SK-N-SH (cell line): ENCODE data around the gene HEXIM1. TPM values are rescaled to one million over a fixed set of nuclear protein-coding genes. Genes with fewer than 3 reads are reported as not detected.

Source experiments
- CTCF ChIA-PET: fragments of 300-600, 350-600 bp; formaldehyde crosslinking; extraction: SDS; loops from one replicate; lab custom pipeline; 2021; lab: Yijun Ruan, JAX
- POLR2A ChIA-PET: fragments of 350-600 bp; sonication (Branson Sonifier 250); formaldehyde crosslinking; extraction: SDS; loops from one replicate; lab custom pipeline; 2020; ENCODE audit warnings: antibody characterized with exemption, inconsistent platforms; lab: Yijun Ruan, JAX
- DNase-seq: peaks from one replicate; pipeline ENCODE4 v3.0.0; 2012
- H2AFZ ChIP-seq: fragments of 200-600 bp; sonication (generic); 2 replicates; pipeline ENCODE4 v1.8.1; 2016; ENCODE audit warnings: antibody characterized with exemption, mild to moderate bottlenecking, low read depth
- H3F3A ChIP-seq: fragments of 200-600 bp; sonication (generic); replicated peaks from 2 replicates; pipeline ENCODE3; 2016; ENCODE audit warnings: antibody characterized with exemption, mild to moderate bottlenecking; ENCODE audit not compliant: insufficient read depth
- H3K27ac ChIP-seq, 2 experiments: fragments of 200-500 bp in 1 of 2; fragments of 200-600 bp in 1 of 2; sonication (Bioruptor generic) in 1 of 2; sonication (generic), shearing (Covaris generic) in 1 of 2; 2 replicates each; pipeline versions ENCODE4 v1.5.1 to v1.6.1; 2014 to 2016; ENCODE audit warnings: low read depth in 2 of 2, inconsistent platforms in 1 of 2, low read length in 1 of 2, mild to moderate bottlenecking in 1 of 2, mixed read lengths in 1 of 2
- H3K27me3 ChIP-seq: fragments of 200-600 bp; sonication (generic), shearing (Covaris generic); 2 replicates; pipeline ENCODE4 v1.6.1; 2016; ENCODE audit warnings: mixed run types; ENCODE audit not compliant: insufficient read depth
- H3K36me3 ChIP-seq, 2 experiments: fragments of 200-500 bp in 1 of 2; fragments of 200-600 bp in 1 of 2; sonication (Bioruptor generic) in 1 of 2; sonication (generic) in 1 of 2; replicated peaks in 1 of 2; 2 replicates each; pipeline versions ENCODE3 to v1.5.1; 2014 to 2016; ENCODE audit warnings: low read length in 1 of 2, mild to moderate bottlenecking in 1 of 2; ENCODE audit not compliant: insufficient read depth in 2 of 2, control insufficient read depth in 1 of 2
- H3K4me1 ChIP-seq, 2 experiments: fragments of 200-500 bp in 1 of 2; fragments of 200-600 bp in 1 of 2; sonication (Bioruptor generic) in 1 of 2; sonication (generic), shearing (Covaris generic) in 1 of 2; 2 replicates each; pipeline versions ENCODE4 v1.5.1 to v1.6.1; 2014 to 2016; ENCODE audit warnings: low read depth in 1 of 2, low read length in 1 of 2, mixed run types in 1 of 2; ENCODE audit not compliant: insufficient read depth in 2 of 2, control insufficient read depth in 1 of 2
- H3K4me2 ChIP-seq: fragments of 200-600 bp; sonication (generic), shearing (Covaris generic); 2 replicates; pipeline ENCODE4 v1.6.1; 2017; ENCODE audit warnings: mixed run types
- H3K4me3 ChIP-seq, 2 experiments: fragments of 200-500 bp in 1 of 2; fragments of 200-600 bp in 1 of 2; sonication (Bioruptor generic) in 1 of 2; sonication (generic), shearing (Covaris generic) in 1 of 2; 2 replicates each; pipeline versions ENCODE4 v1.5.1 to v1.8.1; 2014 to 2016; ENCODE audit warnings: low read depth in 2 of 2, inconsistent platforms in 1 of 2, low read length in 1 of 2, mild to moderate bottlenecking in 1 of 2, mixed read lengths in 1 of 2, moderate library complexity in 1 of 2
- H3K79me2 ChIP-seq: fragments of 200-600 bp; sonication (generic); 2 replicates; pipeline ENCODE4 v1.8.1; 2017; ENCODE audit warnings: mild to moderate bottlenecking; ENCODE audit not compliant: insufficient read depth
- H3K9ac ChIP-seq: fragments of 200-600 bp; sonication (generic); 2 replicates; pipeline ENCODE4 v1.6.1; 2017; ENCODE audit warnings: mixed run types
- H3K9me2 ChIP-seq: fragments of 200-600 bp; sonication (generic); 2 replicates; pipeline ENCODE4 v1.6.1; 2017; ENCODE audit warnings: mixed run types
- H3K9me3 ChIP-seq: fragments of 200-600 bp; sonication (generic); 2 replicates; pipeline ENCODE4 v1.6.1; 2017; ENCODE audit warnings: mixed run types, mild to moderate bottlenecking, moderate library complexity
- H4K20me1 ChIP-seq: fragments of 200-600 bp; sonication (generic); 2 replicates; pipeline ENCODE4 v1.6.1; 2017; ENCODE audit warnings: mild to moderate bottlenecking, mixed run types; ENCODE audit not compliant: insufficient read depth
- CHD2 ChIP-seq: fragments of 150-350 bp; IDR thresholded peaks from 2 replicates; pipeline ENCODE4 v1.6.1; 2018; ENCODE audit warnings: low read length; ENCODE audit not compliant: partially characterized antibody
- FOXJ3 ChIP-seq: sonication (generic); formaldehyde crosslinking; IDR thresholded peaks from 2 replicates; pipeline ENCODE4 v1.5.1; 2020; ENCODE audit warnings: mild to moderate bottlenecking, missing genetic modification reagents
- FOXM1 ChIP-seq: IDR thresholded peaks from 2 replicates; pipeline ENCODE4 v1.4.0; 2012; ENCODE audit warnings: low read depth, mild to moderate bottlenecking
- GATA2 ChIP-seq: sonication (generic); formaldehyde crosslinking; IDR thresholded peaks from 2 replicates; pipeline ENCODE4 v1.5.0; 2020; ENCODE audit warnings: mild to moderate bottlenecking, missing genetic modification reagents
- JUND ChIP-seq: IDR thresholded peaks from 2 replicates; pipeline ENCODE4 v1.4.0; 2012
- NFIC ChIP-seq: IDR thresholded peaks from 2 replicates; pipeline ENCODE4 v1.4.0; 2012; ENCODE audit warnings: borderline replicate concordance
- POLR2AphosphoS5 ChIP-seq: IDR thresholded peaks from 2 replicates; pipeline ENCODE4 v1.6.1; 2012; ENCODE audit warnings: low read depth, low read length
- RCOR1 ChIP-seq: fragments of 150-350 bp; IDR thresholded peaks from 2 replicates; pipeline ENCODE4 v1.6.1; 2017; ENCODE audit warnings: antibody characterized with exemption, low read length
- RXRA ChIP-seq: IDR thresholded peaks from 2 replicates; pipeline ENCODE4 v1.4.0; 2012; ENCODE audit warnings: low read depth, mild to moderate bottlenecking, borderline replicate concordance
- SMC3 ChIP-seq: IDR thresholded peaks from 2 replicates; pipeline ENCODE4 v1.6.1; 2012; ENCODE audit warnings: low read depth, low read length, improper control_type of control experiment
- TCF12 ChIP-seq: IDR thresholded peaks from 2 replicates; pipeline ENCODE4 v1.4.0; 2012
- USF1 ChIP-seq: IDR thresholded peaks from 2 replicates; pipeline ENCODE4 v1.4.0; 2012; ENCODE audit warnings: low read depth, borderline replicate concordance
- WGBS: methylation state at CpG from one replicate; pipeline ENCODE4 v1.1.6; 2017; ENCODE audit warnings: low lambda C conversion rate; 5-methylcytosine and 5-hydroxymethylcytosine counted together
- polyA plus RNA-seq, 3 experiments: library from polyadenylated mRNA; depleted of rRNA; stranded (reverse); fragments of >200 nt; gene quantifications; 2 replicates each; pipeline ENCODE4 v1.2.3, GENCODE V29; 2012
- TF ChIP-seq, protein P1 (sequence below): IDR thresholded peaks from 2 replicates; pipeline ENCODE4 v1.4.0; 2012; ENCODE audit warnings: low read depth
- TF ChIP-seq, protein P2 (sequence below): IDR thresholded peaks from 2 replicates; pipeline ENCODE4; 2012
- TF ChIP-seq, protein P3 (sequence below): IDR thresholded peaks from 2 replicates; pipeline ENCODE4 v1.4.0; 2012; ENCODE audit warnings: low read depth, borderline replicate concordance

The HEXIM1 gene
- polyA plus RNA-seq, 1 of the 3 experiments (the other 2 are of a cell fraction) = 20.7 TPM

DNA sequence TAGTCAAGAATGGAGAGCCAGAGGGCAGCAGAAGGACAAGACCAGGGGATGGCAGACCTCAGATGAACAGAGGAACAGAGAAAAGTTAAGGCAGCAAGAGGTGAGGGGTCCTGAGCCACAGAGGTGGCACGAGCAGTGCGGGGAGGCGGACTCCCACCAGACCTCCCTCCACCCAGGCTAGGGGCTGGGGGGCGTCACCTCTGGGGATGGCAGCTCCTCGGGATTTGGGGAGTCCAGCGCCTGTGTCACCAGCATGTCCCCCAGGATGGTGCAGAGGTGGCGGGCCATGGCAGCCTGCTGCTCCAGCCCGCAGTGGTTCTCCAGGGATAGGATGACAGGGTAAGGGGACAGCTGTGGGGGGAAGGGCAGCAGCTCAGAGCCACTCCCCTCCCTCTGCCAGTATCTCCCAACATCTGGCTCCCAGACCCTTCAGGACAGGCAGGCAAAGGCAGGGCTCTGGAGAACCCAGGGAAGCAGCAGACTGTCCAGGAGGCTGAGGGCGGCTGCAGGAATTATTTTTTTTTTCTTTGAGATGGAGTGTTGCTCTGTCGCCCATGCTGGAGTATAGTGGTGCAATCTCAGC lies 31.8 kb upstream of the HEXIM1 start:
- H3K36me3 ChIP-seq = peaks cover 5 to 23% of the 10 kb centered on the region in 2 experiments
- DNase-seq = peak; percentile 92
- peaks cover under 1% of the 10 kb centered on the region for H3F3A ChIP-seq
- no peak overlapping the region for H3K9ac ChIP-seq
- peaks cover 0 to 28% of the 10 kb centered on the region in 2 experiments; a peak in 1 of 4 replicates for H3K4me1 ChIP-seq
- no peaks in the 10 kb centered on the region for H3K9me3 ChIP-seq
- no peaks in the 10 kb centered on the region for H3K27me3 ChIP-seq
- no peak overlapping the region for H2AFZ ChIP-seq
- no peak overlapping the region; a peak in 1 of 4 replicates for H3K27ac ChIP-seq
- H3K9me2 ChIP-seq = no peaks in the 10 kb centered on the region
- POLR2A ChIA-PET = interaction anchor here (1.0 kb wide), 1 partner anchor 10 kb away, joined by 5 read pairs; no protein-coding TSS in a partner anchor
- H4K20me1 ChIP-seq = no peaks in the 10 kb centered on the region
- no peak overlapping the region; the same call in 1 of the 2 replicates for H3K4me2 ChIP-seq
- CTCF ChIA-PET = interaction anchor here (0.7 to 9.1 kb wide), 7 partner anchors 15 to 102 kb away, joined by 3 to 169 read pairs (median 5); partner anchors contain the start of genes ACBD4 and PLCD3
- WGBS = 90% methylated on average over 5 of the region's 10 CpGs
- no peak overlapping the region for H3K4me3 ChIP-seq
- H3K79me2 ChIP-seq = peaks cover 2% of the 10 kb centered on the region; the same call in 1 of the 2 replicates
- TF ChIP-seq USF1 (no peak), GATA2 (CRISPR knock-in tag) (peak; percentile 60; the same call in 1 of the 2 replicates), CHD2 (peak; percentile 92), TCF12 (peak; percentile 28; the same call in 1 of the 2 replicates), SMC3 (no peak), POLR2AphosphoS5 (no peak), NFIC (no peak), RCOR1 (peak; percentile 63; the same call in 1 of the 2 replicates), JUND (no peak), RXRA (no peak), FOXJ3 (CRISPR knock-in tag) (no peak), FOXM1 (no peak)
- TF ChIP-seq, protein P1, sequence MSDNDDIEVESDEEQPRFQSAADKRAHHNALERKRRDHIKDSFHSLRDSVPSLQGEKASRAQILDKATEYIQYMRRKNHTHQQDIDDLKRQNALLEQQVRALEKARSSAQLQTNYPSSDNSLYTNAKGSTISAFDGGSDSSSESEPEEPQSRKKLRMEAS = no peak
- TF ChIP-seq, protein P2, sequence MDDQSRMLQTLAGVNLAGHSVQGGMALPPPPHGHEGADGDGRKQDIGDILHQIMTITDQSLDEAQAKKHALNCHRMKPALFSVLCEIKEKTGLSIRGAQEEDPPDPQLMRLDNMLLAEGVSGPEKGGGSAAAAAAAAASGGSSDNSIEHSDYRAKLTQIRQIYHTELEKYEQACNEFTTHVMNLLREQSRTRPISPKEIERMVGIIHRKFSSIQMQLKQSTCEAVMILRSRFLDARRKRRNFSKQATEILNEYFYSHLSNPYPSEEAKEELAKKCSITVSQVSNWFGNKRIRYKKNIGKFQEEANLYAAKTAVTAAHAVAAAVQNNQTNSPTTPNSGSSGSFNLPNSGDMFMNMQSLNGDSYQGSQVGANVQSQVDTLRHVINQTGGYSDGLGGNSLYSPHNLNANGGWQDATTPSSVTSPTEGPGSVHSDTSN = no peak
- TF ChIP-seq, protein P3, sequence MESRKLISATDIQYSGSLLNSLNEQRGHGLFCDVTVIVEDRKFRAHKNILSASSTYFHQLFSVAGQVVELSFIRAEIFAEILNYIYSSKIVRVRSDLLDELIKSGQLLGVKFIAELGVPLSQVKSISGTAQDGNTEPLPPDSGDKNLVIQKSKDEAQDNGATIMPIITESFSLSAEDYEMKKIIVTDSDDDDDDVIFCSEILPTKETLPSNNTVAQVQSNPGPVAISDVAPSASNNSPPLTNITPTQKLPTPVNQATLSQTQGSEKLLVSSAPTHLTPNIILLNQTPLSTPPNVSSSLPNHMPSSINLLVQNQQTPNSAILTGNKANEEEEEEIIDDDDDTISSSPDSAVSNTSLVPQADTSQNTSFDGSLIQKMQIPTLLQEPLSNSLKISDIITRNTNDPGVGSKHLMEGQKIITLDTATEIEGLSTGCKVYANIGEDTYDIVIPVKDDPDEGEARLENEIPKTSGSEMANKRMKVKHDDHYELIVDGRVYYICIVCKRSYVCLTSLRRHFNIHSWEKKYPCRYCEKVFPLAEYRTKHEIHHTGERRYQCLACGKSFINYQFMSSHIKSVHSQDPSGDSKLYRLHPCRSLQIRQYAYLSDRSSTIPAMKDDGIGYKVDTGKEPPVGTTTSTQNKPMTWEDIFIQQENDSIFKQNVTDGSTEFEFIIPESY = no peak
